GM18867 (cell line): Measurements from ENCODE around the gene VWA8.

Experiments
- ATAC-seq: cut with Tn5 transposase; IDR thresholded peaks from one replicate; pipeline ENCODE4 v1.9.1; 2021; ENCODE audit warnings: mild to moderate bottlenecking, moderate library complexity; ENCODE audit not compliant: unreplicated experiment

VWA8 gene

DNA sequence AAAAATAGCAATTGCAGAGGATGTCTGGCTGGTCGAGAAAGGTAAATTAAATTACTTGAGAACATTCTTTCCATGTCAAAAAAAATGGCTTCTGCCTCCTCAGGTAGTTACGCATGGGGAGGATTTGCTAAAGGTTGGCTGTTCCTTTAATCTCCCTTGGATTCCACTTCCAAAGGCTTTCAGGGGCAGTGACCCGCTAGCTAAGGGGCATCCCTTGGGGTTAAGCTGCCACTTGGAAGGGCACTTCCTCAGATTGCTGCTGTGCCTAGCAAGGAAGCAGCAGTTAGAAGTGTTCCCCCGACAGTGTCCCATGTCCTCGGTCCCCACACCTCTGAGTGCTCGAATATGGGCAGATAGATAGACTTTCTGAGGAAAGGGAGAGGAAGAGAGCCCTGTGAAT lies 395.1 kb downstream of the VWA8 start:
- ATAC-seq, result no peak

GRCh38 chr13:41565216-41565615 lies 395.7 kb downstream of the VWA8 start:
- ATAC-seq, result no peak

DNA sequence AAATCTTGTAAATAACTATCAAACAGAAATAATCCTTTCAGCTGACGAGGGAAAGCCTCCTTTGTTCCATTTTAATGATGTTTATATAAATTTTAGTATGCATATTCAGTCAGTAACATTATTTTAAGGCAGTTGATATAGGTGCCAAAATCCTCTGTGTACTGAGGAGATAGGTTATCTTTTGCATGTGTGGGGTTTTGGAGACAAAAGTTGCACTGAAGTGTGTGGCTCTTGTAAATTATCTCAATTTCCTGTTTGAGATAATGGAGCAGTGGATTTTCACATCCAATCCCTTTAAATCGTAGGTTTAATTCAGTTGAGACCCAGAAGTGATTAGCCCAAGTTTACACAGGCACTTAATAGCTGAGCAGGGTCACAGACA lies 396.9 kb downstream of the VWA8 start:
- no peak for ATAC-seq

- ATAC-seq, result no peak
Measured at GRCh38 chr13:41563341-41563983, 397.4 kb downstream of the VWA8 start.

DNA sequence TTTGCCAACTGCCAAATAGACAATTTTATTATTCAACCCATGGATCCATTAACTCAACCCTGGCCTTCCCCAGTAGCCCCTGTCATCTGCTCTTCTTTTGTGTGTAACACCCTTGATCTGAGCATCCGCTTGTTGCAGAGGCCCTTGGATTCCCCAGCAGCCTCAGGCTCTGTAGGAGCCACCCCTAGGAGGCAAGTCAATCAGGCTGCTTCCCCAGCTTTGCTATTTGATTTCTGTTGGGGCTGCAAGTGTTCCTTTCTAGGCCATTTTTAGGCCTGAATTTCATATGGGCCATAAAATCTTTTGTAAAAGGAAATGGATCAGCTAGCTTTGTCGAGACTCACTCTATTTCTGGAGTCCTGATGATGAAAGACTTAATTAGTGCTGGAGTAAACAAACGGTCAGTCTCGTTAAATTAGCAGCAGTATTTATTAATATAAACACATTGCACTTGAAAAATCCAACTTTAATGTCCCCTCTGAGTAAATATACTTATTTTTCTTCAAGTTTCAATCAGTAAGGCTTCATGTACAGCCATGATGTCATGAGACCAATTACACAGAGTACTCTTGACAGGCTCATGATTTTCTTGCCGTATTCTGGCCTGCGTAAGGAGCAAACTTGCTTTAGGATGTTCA lies 398.2 kb downstream of the VWA8 start:
- ATAC-seq, result no peak

DNA sequence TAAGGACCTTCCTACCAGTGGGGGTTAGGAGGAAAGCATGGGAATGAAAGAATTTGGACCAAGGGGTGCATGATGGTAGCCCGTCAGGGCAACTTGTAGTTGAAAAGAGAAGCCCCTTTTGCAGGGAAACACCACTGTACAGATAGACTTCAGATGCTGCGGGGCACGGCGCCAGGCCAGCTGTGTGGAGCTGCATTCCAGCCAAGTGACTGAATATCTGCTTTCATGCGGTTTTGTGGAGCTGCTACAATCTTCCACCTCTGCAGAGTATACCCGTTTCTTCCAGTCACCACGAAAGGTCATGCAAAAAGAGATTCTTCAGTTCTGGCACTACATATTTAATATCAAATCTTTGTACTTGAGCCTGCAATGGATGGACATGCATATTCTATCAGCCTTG lies 398.8 kb downstream of the VWA8 start:
- ATAC-seq, result no peak

DNA sequence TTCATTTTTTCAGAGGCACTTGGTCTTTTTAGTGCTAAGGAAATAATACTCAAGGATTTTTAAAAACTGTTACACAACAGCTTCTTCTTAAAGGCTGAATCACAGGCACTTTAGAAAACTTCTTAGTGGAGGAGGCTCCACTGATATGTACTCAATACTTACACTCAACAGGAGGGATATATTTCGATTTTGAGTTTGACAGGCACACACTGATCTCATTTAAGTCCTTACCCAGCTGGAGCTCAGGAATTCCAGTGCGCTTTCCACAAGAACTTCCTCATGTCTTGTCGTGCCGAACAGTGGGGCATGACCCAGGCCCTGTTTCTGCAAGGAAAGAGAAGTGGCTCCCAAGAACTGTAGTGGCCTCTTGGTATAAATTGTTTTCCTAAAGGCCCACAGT lies 399.7 kb downstream of the VWA8 start:
- ATAC-seq, result no peak

DNA sequence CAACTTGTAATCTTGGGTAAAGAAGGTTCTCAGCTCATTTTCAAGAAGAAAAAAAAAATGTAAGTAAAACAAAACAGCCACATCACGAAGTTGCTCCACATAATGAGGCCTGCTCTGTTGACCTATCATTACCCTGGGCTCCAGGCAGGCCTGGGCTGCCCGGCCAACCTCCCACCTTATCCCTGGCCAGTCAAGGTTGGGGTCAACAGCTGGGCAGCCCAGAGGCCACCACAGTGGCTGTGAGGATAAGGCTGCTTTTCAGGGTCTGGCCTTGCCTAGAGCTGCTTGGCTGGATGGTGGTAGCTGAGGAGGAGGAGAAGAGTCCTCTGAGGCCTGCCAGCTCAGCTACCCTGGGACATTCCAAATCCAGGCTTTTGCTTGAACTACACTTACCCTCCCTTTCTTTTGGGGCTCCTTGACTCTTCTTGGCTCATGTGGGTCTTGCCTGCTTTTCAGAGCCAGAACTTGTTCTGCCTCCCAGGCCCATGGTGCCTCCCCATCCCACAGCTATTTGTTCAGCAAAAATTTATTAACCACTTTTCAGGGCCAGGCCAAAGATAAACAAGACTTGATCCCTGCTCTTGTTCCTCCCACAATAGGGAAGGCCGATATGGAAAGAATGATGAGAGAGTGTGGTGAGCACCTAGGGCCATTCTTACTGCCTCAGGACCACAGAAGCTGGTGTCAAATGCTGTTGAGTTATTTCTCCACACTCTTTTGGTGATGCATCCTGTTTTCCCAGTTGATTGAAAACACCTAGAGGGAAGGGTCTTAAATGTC lies 401.9 kb downstream of the VWA8 start:
- ATAC-seq, result no peak

DNA sequence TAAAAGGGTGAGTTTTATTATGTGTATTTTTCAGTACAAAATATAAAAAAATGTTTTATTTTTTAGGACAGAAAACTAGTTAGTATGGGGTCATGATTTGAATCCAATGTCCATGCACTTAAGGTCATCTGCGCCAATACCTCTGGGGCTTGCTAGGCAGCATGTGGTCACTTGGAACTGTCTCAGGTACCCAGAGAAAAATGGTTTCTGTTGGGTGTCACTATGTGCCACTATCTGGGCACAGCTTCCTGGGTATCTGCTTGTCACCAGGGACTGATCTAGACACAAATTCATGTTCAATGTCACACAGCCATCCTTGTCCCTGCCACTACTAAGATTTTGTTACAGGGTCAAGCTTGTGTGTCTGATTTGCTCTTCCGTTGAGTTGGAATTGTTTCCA lies 403.2 kb downstream of the VWA8 start:
- no peak for ATAC-seq

DNA sequence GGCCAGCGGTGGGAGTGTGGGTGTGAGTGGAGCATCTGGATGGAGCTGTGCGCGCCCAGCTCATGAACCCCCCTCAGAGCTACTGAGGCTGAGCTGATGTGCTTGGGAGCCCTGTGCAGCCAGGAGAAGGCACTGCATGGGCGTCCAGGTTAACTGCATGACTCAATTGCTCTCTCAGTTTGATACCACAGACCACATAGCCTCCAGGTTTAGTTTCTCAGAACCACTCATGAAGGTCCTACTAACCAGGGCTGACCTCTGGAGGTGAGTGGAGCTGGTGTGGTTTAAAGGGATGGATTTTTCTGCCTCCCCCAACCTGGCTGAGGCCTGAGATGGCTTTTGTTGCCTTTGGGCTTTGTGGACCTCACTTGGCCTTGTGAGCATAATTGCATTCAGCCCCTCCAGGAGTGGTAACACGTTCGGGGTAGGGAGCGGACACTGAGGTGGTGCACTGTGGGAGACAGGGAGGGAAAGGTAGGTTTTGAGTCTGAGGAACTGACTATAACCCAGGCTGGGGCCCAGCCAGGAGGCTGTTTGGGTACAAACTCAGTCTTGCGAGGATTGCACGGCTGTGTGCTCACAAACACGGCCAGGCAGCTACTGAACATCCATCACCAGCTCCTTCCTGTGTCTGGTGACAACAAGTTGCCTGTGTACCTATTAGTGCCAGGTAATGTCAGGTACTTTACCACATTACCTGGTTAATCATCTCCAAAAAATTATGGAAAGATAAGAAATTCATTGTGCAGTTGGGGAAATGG lies 406.1 kb downstream of the VWA8 start:
- peak; percentile 95 for ATAC-seq

- ATAC-seq, result no peak
Measured at GRCh38 chr13:41554180-41554579, 406.7 kb downstream of the VWA8 start.

DNA sequence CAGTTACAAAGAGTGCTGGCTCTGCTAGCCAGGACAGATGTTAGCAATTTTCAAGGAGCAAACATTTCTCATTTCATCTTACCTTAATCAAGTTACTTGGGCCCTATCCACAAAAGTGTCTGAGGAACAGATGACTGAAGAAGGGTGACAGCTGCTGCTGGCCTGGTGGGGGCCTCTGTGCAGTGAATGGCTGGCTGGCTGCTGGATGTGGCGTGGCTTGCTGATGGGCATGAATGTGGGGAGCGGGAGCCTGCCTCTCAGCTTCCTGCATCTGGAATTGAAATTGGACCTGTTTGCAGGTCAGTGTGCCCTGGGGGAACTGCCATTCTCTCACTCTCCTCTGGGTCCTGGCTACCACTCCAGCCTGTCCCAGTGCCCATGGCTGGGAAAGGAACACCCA lies 408.9 kb downstream of the VWA8 start:
- no peak for ATAC-seq

DNA sequence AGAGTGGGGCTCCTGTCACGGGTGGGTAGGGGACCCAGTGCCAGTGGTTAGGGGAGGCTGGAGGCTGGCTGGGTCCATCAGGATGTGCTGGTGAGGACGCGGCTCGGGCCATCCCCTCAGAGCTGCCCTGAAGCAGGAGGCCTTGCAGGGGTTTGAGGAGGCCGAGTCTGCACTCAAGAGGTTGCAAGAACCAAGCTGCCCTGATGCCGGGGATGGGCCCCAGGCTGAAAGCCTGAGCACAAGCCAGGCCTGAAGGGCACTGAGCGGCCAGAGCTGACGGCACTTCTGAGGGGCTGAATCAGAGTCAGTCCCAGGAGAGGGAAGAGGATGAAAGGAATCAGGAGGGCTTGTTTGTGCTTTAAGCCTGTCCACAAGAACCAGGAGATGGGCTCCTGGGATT lies 410.6 kb downstream of the VWA8 start:
- ATAC-seq, result no peak

DNA sequence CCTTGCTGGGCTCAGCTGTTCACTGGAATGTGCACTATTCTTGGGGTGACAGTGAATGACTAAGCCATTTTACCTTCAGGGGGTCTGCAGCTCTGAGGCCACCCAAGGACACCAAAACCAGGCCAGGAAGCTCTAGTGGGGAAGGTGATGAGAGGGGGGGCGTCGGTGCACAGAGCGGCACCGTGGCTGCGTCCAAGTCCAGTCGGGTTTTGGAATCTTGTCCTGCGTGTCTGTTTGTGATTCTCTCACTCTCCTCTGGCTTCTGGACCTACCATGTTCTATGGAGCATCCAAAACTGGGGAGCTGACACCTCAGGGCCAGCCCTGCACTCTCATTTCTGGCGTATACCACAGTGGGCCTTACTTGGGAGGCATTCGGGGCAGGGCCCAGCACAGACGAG lies 411.4 kb downstream of the VWA8 start:
- ATAC-seq, result no peak

DNA sequence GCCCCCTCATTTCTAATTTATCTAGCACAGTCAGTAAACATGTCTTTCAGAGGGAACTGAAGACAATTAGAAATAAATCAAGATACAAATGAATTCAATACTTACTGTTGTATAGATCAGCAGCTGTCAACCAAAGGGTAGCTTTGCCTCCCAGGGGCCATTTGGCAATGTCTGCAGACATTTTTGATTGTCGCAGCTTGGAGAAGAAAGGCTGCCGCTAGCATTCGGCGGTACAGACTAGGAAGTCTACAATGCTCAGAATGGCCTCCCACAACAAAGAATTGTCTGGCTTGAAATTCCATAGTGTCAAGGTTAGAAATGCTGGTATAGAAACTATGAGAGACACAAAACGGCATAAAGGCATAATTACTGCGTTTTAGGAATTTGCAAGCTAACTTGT lies 412.0 kb downstream of the VWA8 start:
- no peak for ATAC-seq

GRCh38 chr13:41548031-41548430 lies 412.9 kb downstream of the VWA8 start:
- ATAC-seq, result no peak

- no peak for ATAC-seq
Measured at GRCh38 chr13:41547251-41548000, 413.5 kb downstream of the VWA8 start.

DNA sequence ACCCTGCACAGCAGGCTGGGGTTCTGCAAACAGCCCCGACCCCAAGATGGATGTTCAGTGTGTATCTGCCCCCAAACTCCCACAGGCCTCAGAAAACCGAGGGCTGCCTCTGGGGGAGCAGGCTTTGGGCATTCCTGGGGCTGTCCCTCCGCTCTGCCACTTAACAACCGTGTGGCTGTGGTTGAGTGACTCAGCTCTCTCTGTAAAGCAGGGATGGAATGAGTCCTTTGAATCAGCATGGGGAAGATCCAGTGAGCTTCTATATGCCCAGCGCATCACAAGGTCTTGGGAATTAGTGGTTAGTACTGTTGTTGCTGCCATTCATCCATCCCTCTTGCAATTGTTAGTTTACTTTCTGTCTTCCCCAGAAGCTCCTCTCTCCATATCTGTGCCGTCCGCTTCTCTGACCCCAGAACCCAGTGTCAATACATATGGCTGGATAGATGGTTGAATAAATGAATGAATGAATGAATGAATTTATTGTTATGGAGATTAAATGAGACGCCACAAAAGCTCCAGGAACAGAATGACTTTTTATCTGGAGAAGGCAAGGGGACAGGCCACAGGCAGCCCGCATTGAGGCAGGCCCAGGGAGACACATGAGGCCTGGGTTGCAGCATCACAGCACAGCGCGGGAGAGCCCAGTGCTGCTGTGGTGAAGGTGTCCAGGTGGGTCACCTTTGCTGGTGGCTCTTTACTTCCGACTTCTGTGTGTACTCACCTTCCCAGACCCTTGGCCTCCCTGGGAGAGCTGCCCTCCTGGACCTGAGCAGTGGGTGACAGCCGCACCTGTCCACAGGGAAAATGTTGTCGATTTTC lies 414.3 kb downstream of the VWA8 start:
- no peak for ATAC-seq

GRCh38 chr13:41545432-41545707 lies 415.5 kb downstream of the VWA8 start:
- no peak for ATAC-seq

DNA sequence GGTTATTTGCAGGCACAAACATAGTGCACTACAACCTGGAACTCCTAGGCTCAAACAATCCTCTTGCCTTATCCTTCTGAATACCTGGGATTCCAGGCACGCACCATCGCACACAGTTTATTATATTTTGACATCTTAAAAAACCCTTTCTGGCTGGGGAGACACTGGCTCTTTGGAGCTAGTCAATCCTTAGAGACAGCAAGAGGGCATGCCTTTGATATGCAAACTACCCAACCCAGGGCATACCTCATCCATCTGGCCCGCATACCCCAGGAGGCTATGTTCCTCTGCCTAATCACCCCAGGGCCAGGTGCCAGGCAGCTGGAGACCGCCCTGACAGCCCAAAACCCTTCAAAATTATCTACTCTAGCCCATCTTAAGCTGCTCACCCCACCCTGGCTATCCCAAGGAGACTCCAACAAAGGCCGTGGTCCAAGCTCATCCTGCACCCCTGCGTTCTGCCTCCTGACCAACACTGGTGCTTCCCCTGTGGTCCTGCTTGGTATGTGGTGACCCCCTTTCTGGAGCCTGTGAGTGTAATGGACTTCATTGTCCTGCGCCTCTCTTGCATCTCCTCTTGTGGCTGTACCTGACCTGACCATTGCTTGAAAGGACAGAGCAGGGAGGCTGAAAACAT lies 417.1 kb downstream of the VWA8 start:
- ATAC-seq, result no peak
